SU-DHL-6 (cell line): ENCODE measurements around the gene TIMM22.

Experiments
- H2AFZ ChIP-seq: fragments of 200-600 bp; sonication (generic); 2 replicates; pipeline ENCODE4 v1.6.1; 2014; ENCODE audit warnings: low read depth, mild to moderate bottlenecking, moderate library complexity, mixed read lengths, antibody characterized with exemption, low read length; ENCODE audit not compliant: severe bottlenecking
- H3F3A ChIP-seq: fragments of 200-600 bp; shearing (Covaris generic); 2 replicates; pipeline ENCODE4 v1.6.0; 2016; ENCODE audit warnings: antibody characterized with exemption, mild to moderate bottlenecking; ENCODE audit not compliant: insufficient read depth
- H3K27ac ChIP-seq: fragments of 200-600 bp; sonication (generic); 2 replicates; pipeline ENCODE4 v1.5.1; 2016; ENCODE audit warnings: low read depth, mild to moderate bottlenecking, low read length, moderate library complexity, mixed read lengths
- H3K27me3 ChIP-seq: fragments of 200-600 bp; sonication (generic), shearing (Covaris generic); 2 replicates; pipeline ENCODE4 v1.6.0; 2014; ENCODE audit warnings: mild to moderate bottlenecking, low read length
- H3K36me3 ChIP-seq: fragments of 200-600 bp; sonication (generic); 2 replicates; pipeline ENCODE4 v1.6.1; 2014; ENCODE audit warnings: mild to moderate bottlenecking, low read length, mixed read lengths
- H3K4me2 ChIP-seq: fragments of 300-600, 200-600 bp; shearing (Covaris generic), sonication (generic); 2 replicates; pipeline ENCODE4 v1.6.0; 2014; ENCODE audit warnings: low read length, low read depth, mild to moderate bottlenecking; ENCODE audit not compliant: poor library complexity, severe bottlenecking
- H3K4me3 ChIP-seq: fragments of 200-600 bp; sonication (generic); 2 replicates; pipeline ENCODE4 v1.5.1; 2014; ENCODE audit warnings: antibody characterized with exemption, low read length, mild to moderate bottlenecking, mixed read lengths; ENCODE audit not compliant: insufficient read depth, poor library complexity, severe bottlenecking
- H3K79me2 ChIP-seq: fragments of 200-600 bp; sonication (generic); 2 replicates; pipeline ENCODE4 v1.6.1; 2014; ENCODE audit warnings: mild to moderate bottlenecking, low read length, moderate library complexity; ENCODE audit not compliant: insufficient read depth
- H3K9ac ChIP-seq: fragments of 200-600 bp; sonication (generic); 2 replicates; pipeline ENCODE4 v1.7.0; 2014; ENCODE audit warnings: mild to moderate bottlenecking, low read length
- H3K9me2 ChIP-seq: fragments of 200-600 bp; sonication (generic); replicated peaks from 2 replicates; pipeline ENCODE4 v1.6.1; 2014; ENCODE audit warnings: low read length; ENCODE audit not compliant: insufficient read depth
- H3K9me3 ChIP-seq: fragments of 200-600 bp; sonication (generic); 2 replicates; pipeline ENCODE4 v1.6.1; 2014; ENCODE audit warnings: low read length, mixed read lengths; ENCODE audit not compliant: insufficient read depth
- H4K20me1 ChIP-seq: fragments of 200-600 bp; sonication (generic); 2 replicates; pipeline ENCODE4 v1.6.1; 2014; ENCODE audit warnings: low read depth, mild to moderate bottlenecking, antibody characterized with exemption, low read length, moderate library complexity, mixed read lengths
- EZH2phosphoT487 ChIP-seq: fragments of 200-600 bp; sonication (generic), shearing (Covaris generic); conservative IDR thresholded peaks from 2 replicates; pipeline ENCODE4 v1.6.1; 2018; ENCODE audit warnings: mild to moderate bottlenecking, antibody characterized with exemption, low read length, moderate library complexity, mixed read lengths
- TF ChIP-seq, protein P1 (sequence below): fragments of 200-600 bp; sonication (generic); IDR thresholded peaks from one replicate; pipeline ENCODE4 v1.5.1; 2017; ENCODE audit warnings: antibody characterized with exemption, mild to moderate bottlenecking, low read length, moderate library complexity; ENCODE audit not compliant: insufficient read depth, poor library complexity, severe bottlenecking

The TIMM22 gene

DNA sequence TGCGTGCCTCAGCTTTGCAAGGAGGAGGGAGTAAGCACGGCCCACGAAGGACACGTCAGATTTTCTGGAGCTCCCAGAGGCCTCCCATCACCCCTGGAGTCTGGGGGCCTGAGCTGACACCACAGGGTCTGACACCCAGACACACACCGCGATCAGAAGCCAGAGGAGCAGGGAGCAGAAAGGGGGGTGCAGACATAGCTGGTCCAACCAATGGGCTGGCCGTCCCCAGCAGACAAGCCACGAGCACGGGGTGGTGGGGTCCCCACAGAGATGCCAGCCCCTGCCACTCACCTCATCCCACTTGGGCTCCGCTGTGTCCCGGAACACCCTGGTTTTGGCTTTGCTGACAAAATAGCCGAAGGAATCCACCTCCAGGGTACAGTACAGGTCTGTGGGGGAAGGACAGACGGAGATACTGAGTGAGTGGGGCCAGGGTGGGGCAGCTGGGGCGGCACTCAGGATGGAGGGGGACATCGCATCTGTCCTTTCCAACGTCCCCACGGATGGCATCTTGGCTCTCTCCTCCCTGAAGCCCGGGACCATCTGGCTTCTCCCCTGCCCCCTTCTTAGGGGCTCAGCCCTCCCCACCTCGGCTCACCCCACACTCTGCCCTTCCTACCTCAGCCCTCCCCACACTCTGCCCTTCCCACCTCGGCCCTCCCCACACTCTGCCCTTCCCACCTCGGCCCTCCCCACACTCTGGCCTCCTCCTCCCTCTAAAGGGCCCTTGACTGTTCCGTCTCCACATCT, 53.5 kb downstream of the TIMM22 start:
- no peaks in the 10 kb centered on the region for H3K9me2 ChIP-seq
- no peaks in the 10 kb centered on the region for H4K20me1 ChIP-seq
- no peak overlapping the region for H3K4me2 ChIP-seq
- no peaks in the 10 kb centered on the region for H3K27me3 ChIP-seq
- no peak overlapping the region for H2AFZ ChIP-seq
- H3K79me2 ChIP-seq: no peaks in the 10 kb centered on the region
- no peak overlapping the region for H3K9ac ChIP-seq
- H3K27ac ChIP-seq: no peak overlapping the region
- H3F3A ChIP-seq: no peaks in the 10 kb centered on the region
- H3K9me3 ChIP-seq: no peaks in the 10 kb centered on the region
- TF ChIP-seq EZH2phosphoT487: no peak
- TF ChIP-seq, protein P1, sequence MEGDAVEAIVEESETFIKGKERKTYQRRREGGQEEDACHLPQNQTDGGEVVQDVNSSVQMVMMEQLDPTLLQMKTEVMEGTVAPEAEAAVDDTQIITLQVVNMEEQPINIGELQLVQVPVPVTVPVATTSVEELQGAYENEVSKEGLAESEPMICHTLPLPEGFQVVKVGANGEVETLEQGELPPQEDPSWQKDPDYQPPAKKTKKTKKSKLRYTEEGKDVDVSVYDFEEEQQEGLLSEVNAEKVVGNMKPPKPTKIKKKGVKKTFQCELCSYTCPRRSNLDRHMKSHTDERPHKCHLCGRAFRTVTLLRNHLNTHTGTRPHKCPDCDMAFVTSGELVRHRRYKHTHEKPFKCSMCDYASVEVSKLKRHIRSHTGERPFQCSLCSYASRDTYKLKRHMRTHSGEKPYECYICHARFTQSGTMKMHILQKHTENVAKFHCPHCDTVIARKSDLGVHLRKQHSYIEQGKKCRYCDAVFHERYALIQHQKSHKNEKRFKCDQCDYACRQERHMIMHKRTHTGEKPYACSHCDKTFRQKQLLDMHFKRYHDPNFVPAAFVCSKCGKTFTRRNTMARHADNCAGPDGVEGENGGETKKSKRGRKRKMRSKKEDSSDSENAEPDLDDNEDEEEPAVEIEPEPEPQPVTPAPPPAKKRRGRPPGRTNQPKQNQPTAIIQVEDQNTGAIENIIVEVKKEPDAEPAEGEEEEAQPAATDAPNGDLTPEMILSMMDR: no peak
- no peak overlapping the region for H3K4me3 ChIP-seq
- H3K36me3 ChIP-seq: no peaks in the 10 kb centered on the region

DNA sequence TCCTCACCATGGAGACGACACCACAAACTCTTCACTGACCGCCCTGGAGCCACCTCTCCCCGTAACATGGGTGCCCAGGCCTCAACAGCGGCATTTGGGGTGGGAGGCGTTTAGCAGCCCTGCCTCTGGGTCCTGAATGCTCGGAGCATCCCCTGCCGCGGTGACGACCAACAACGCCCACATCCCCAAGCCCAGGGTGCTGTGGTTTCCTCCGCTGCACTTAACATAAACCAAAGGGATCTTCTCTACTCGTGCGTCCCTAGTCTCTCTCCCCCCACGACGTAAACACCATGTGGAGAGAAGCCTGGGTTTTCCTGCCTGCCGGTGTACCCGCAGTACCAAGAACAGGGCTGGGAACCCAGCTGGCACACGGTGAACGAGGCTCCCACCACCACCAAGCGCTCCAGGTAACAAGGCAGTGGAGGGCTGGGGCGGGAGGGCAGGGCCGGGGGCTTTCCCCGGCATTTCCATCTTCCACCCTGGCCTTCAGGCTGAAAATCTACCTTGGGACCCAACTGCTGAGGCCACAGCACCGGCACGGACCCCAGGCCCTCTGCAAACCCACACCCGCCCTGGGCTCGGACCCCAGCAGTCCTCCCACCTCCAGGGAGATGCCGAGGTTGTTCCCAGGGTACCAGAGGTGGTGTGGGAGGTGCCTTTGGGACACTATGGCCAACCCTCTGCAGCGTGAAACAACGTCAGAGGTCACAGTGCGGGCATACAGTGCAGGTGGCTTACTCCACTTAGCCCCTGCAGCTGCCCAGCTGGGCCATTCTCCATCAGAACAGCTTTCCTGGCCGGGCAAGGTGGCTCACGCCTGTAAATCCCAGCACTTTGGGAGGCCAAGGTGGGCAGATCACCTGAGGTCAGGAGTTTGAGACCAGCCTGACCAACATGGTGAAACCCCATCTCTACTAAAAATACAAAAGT, 54.3 kb downstream of the TIMM22 start:
- H3K36me3 ChIP-seq: no peaks in the 10 kb centered on the region
- no peaks in the 10 kb centered on the region for H3K9me2 ChIP-seq
- no peak overlapping the region for H3K4me3 ChIP-seq
- no peaks in the 10 kb centered on the region for H4K20me1 ChIP-seq
- TF ChIP-seq EZH2phosphoT487: no peak
- TF ChIP-seq, protein P1: no peak
- no peak overlapping the region for H3K27ac ChIP-seq
- H3K4me2 ChIP-seq: no peak overlapping the region
- no peaks in the 10 kb centered on the region for H3F3A ChIP-seq
- H3K27me3 ChIP-seq: no peaks in the 10 kb centered on the region
- H3K79me2 ChIP-seq: no peaks in the 10 kb centered on the region
- no peak overlapping the region for H2AFZ ChIP-seq
- no peaks in the 10 kb centered on the region for H3K9me3 ChIP-seq
- H3K9ac ChIP-seq: no peak overlapping the region
